Neural cell (in vitro differentiated cells): ENCODE data around the gene DYNC2H1. TPM values are rescaled to one million over a fixed set of nuclear protein-coding genes. Genes with fewer than 3 reads are reported as not detected.

Experiments used
- H2AFZ ChIP-seq: fragments of 200-600, 300-800 bp; sonication (generic), shearing (Covaris generic); 2 replicates; pipeline ENCODE4 v1.6.0; 2014; ENCODE audit warnings: low read depth, mild to moderate bottlenecking, antibody characterized with exemption, low read length, moderate library complexity
- H3F3A ChIP-seq: fragments of 200-600 bp; shearing (Covaris generic); 2 replicates; pipeline ENCODE4 v1.6.1; 2016; ENCODE audit warnings: mild to moderate bottlenecking, moderate library complexity, mixed read lengths, antibody characterized with exemption, low read length; ENCODE audit not compliant: insufficient read depth, poor library complexity, severe bottlenecking
- H3K27ac ChIP-seq: fragments of 200-600, 300-800 bp; sonication (generic), shearing (Covaris generic); 2 replicates; pipeline ENCODE4 v1.5.1; 2014; ENCODE audit warnings: mild to moderate bottlenecking, low read length, moderate library complexity
- H3K27me3 ChIP-seq: fragments of 300-800, 200-600 bp; sonication (generic), shearing (Covaris generic); 2 replicates; pipeline ENCODE4 v1.6.0; 2014; ENCODE audit warnings: mild to moderate bottlenecking, low read depth, low read length, moderate library complexity; ENCODE audit not compliant: insufficient read depth
- H3K36me3 ChIP-seq: fragments of 300-800, 200-600 bp; sonication (generic), shearing (Covaris generic); 2 replicates; pipeline ENCODE4 v1.5.1; 2014; ENCODE audit warnings: mild to moderate bottlenecking, antibody characterized with exemption, low read length, moderate library complexity; ENCODE audit not compliant: insufficient read depth
- H3K4me2 ChIP-seq: fragments of 300-800, 200-600 bp; sonication (generic), shearing (Covaris generic); 2 replicates; pipeline ENCODE4 v1.6.0; 2014; ENCODE audit warnings: mild to moderate bottlenecking, low read length
- H3K4me3 ChIP-seq: fragments of 300-800, 200-600 bp; sonication (generic), shearing (Covaris generic); 2 replicates; pipeline ENCODE4 v1.5.1; 2014; ENCODE audit warnings: mild to moderate bottlenecking, low read length, moderate library complexity
- H3K79me2 ChIP-seq: fragments of 200-600 bp; shearing (Covaris generic); replicated peaks from 2 replicates; pipeline ENCODE4 v1.6.0; 2014; ENCODE audit warnings: mild to moderate bottlenecking, low read length, moderate library complexity; ENCODE audit not compliant: insufficient read depth
- H3K9ac ChIP-seq: fragments of 300-800, 200-600 bp; sonication (generic), shearing (Covaris generic); 2 replicates; pipeline ENCODE4 v1.6.1; 2016; ENCODE audit warnings: mild to moderate bottlenecking, low read length, mixed read lengths
- H3K9me2 ChIP-seq: fragments of 200-600 bp; shearing (Covaris generic); 2 replicates; pipeline ENCODE4 v1.6.1; 2016; ENCODE audit warnings: mild to moderate bottlenecking, low read length, mixed read lengths; ENCODE audit not compliant: insufficient read depth
- H3K9me3 ChIP-seq: fragments of 200-600, 300-800 bp; sonication (generic), shearing (Covaris generic); 2 replicates; pipeline ENCODE4 v1.6.1; 2016; ENCODE audit warnings: mild to moderate bottlenecking, mixed run types, low read length, moderate library complexity, mixed read lengths
- H4K20me1 ChIP-seq: fragments of 200-600 bp; shearing (Covaris generic); 2 replicates; pipeline ENCODE4 v1.6.1; 2016; ENCODE audit warnings: mild to moderate bottlenecking, mixed run types; ENCODE audit not compliant: insufficient read depth
- EP300 ChIP-seq: fragments of 450-650 bp; conservative IDR thresholded peaks from 2 replicates; pipeline ENCODE4 v1.6.1; 2014; ENCODE audit warnings: antibody characterized with exemption, mild to moderate bottlenecking, moderate library complexity; ENCODE audit not compliant: poor library complexity, severe bottlenecking
- EZH2 ChIP-seq: fragments of 200-600, 300-800 bp; shearing (Covaris generic), sonication (generic); IDR thresholded peaks from 2 replicates; pipeline ENCODE4 v1.6.1; 2014; ENCODE audit warnings: antibody characterized with exemption, low read length, borderline replicate concordance, mild to moderate bottlenecking; ENCODE audit not compliant: insufficient read depth, poor library complexity, severe bottlenecking
- MXI1 ChIP-seq: fragments of 450-650 bp; conservative IDR thresholded peaks from 2 replicates; pipeline ENCODE4 v1.6.1; 2014; ENCODE audit warnings: antibody characterized with exemption, mild to moderate bottlenecking; ENCODE audit not compliant: poor library complexity, severe bottlenecking
- POLR2AphosphoS5 ChIP-seq: IDR thresholded peaks from 2 replicates; pipeline ENCODE4 v1.6.1; 2012
- RAD21 ChIP-seq: fragments of 450-650 bp; conservative IDR thresholded peaks from 2 replicates; pipeline ENCODE4 v1.6.1; 2014; ENCODE audit warnings: antibody characterized with exemption, mild to moderate bottlenecking, moderate library complexity
- SMC3 ChIP-seq: fragments of 450-650 bp; conservative IDR thresholded peaks from 2 replicates; pipeline ENCODE4 v1.6.1; 2014; ENCODE audit warnings: antibody characterized with exemption, mild to moderate bottlenecking, moderate library complexity; ENCODE audit not compliant: poor library complexity
- TAF1 ChIP-seq: IDR thresholded peaks from 2 replicates; pipeline ENCODE4 v1.6.1; 2012; ENCODE audit warnings: low read depth
- polyA plus RNA-seq: library from polyadenylated mRNA; depleted of rRNA; stranded (reverse); fragments of >200 nt; gene quantifications from 2 replicates; pipeline ENCODE4 v1.2.3, GENCODE V29; 2014
- TF ChIP-seq, protein P1 (sequence below): fragments of 450-650 bp; IDR thresholded peaks from 2 replicates; pipeline ENCODE4 v1.5.1; 2014; ENCODE audit warnings: antibody characterized with exemption, mild to moderate bottlenecking, moderate library complexity; ENCODE audit not compliant: poor library complexity, severe bottlenecking
- TF ChIP-seq, protein P2 (sequence below): IDR thresholded peaks from 2 replicates; pipeline ENCODE4 v1.6.1; 2012; ENCODE audit warnings: borderline replicate concordance

Gene DYNC2H1
- polyA plus RNA-seq, 1 donor from 2014 or later: 14.1 TPM

DNA sequence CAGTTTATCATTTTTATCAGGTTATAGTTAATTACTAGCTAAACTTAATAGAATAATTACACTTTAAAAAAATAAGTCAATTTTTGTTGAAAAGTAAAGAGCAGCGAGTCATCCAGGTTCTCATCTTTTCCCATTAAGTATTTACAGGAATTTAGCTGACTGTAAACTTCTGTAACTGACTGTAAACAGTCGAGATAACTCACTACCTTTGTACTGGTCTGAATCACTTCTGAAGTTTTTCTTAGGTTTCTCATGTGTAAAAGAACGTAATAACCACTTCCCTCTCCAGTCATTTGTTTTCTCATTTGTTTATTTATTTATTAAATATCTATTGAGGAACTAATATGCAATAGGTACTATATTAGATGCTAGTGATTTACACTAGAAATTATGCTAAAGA is 270.8 kb downstream of the DYNC2H1 start:
- no peak overlapping the region for H3K9ac ChIP-seq
- H3K36me3 ChIP-seq: no peaks in the 10 kb centered on the region
- H3K9me2 ChIP-seq: no peaks in the 10 kb centered on the region
- no peaks in the 10 kb centered on the region for H4K20me1 ChIP-seq
- H3K27ac ChIP-seq: no peak overlapping the region
- H3K9me3 ChIP-seq: peaks cover 1% of the 10 kb centered on the region
- H3F3A ChIP-seq: no peaks in the 10 kb centered on the region
- H3K4me2 ChIP-seq: no peak overlapping the region
- no peak overlapping the region for H2AFZ ChIP-seq
- H3K4me3 ChIP-seq: no peak overlapping the region
- H3K27me3 ChIP-seq: no peaks in the 10 kb centered on the region
- TF ChIP-seq RAD21 (no peak), TAF1 (no peak)
- TF ChIP-seq, protein P1, sequence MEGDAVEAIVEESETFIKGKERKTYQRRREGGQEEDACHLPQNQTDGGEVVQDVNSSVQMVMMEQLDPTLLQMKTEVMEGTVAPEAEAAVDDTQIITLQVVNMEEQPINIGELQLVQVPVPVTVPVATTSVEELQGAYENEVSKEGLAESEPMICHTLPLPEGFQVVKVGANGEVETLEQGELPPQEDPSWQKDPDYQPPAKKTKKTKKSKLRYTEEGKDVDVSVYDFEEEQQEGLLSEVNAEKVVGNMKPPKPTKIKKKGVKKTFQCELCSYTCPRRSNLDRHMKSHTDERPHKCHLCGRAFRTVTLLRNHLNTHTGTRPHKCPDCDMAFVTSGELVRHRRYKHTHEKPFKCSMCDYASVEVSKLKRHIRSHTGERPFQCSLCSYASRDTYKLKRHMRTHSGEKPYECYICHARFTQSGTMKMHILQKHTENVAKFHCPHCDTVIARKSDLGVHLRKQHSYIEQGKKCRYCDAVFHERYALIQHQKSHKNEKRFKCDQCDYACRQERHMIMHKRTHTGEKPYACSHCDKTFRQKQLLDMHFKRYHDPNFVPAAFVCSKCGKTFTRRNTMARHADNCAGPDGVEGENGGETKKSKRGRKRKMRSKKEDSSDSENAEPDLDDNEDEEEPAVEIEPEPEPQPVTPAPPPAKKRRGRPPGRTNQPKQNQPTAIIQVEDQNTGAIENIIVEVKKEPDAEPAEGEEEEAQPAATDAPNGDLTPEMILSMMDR: no peak
- H3K79me2 ChIP-seq: no peaks in the 10 kb centered on the region

DNA sequence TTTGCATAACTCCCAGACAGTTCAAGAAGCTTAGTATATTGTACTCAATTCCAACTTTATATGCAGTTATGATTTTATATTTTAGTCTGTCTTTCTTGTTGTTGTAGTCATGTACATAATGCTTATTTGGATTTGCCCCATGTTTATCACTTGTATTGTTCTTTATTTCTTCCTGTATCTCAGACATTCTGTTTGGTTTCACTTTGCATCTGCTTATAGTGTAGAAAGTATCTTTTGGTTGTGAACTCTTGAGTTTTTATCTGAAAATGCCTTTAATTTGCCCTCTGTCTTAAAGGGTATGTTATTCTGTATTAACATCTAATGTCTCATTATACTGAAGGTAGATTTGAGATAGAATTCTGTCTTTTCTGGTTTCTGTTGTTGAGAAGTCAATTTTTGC is 275.4 kb downstream of the DYNC2H1 start:
- H3K4me2 ChIP-seq: no peak overlapping the region
- no peaks in the 10 kb centered on the region for H3K79me2 ChIP-seq
- H3K4me3 ChIP-seq: no peak overlapping the region
- TF ChIP-seq MXI1: no peak
- TF ChIP-seq, protein P2, sequence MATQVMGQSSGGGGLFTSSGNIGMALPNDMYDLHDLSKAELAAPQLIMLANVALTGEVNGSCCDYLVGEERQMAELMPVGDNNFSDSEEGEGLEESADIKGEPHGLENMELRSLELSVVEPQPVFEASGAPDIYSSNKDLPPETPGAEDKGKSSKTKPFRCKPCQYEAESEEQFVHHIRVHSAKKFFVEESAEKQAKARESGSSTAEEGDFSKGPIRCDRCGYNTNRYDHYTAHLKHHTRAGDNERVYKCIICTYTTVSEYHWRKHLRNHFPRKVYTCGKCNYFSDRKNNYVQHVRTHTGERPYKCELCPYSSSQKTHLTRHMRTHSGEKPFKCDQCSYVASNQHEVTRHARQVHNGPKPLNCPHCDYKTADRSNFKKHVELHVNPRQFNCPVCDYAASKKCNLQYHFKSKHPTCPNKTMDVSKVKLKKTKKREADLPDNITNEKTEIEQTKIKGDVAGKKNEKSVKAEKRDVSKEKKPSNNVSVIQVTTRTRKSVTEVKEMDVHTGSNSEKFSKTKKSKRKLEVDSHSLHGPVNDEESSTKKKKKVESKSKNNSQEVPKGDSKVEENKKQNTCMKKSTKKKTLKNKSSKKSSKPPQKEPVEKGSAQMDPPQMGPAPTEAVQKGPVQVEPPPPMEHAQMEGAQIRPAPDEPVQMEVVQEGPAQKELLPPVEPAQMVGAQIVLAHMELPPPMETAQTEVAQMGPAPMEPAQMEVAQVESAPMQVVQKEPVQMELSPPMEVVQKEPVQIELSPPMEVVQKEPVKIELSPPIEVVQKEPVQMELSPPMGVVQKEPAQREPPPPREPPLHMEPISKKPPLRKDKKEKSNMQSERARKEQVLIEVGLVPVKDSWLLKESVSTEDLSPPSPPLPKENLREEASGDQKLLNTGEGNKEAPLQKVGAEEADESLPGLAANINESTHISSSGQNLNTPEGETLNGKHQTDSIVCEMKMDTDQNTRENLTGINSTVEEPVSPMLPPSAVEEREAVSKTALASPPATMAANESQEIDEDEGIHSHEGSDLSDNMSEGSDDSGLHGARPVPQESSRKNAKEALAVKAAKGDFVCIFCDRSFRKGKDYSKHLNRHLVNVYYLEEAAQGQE: no peak
- no peak for TF ChIP-seq SMC3
- TF ChIP-seq EP300: no peak
- TF ChIP-seq EZH2: no peak
- TF ChIP-seq, protein P1: no peak
- TF ChIP-seq POLR2AphosphoS5: no peak
- no peak for TF ChIP-seq TAF1
- no peak for TF ChIP-seq RAD21
- H4K20me1 ChIP-seq: no peaks in the 10 kb centered on the region
- H3K9me2 ChIP-seq: no peaks in the 10 kb centered on the region
- H3K9me3 ChIP-seq: no peaks in the 10 kb centered on the region
- no peaks in the 10 kb centered on the region for H3K36me3 ChIP-seq
- H3F3A ChIP-seq: no peaks in the 10 kb centered on the region
- H3K27me3 ChIP-seq: no peaks in the 10 kb centered on the region
- no peak overlapping the region for H3K9ac ChIP-seq
- H3K27ac ChIP-seq: no peak overlapping the region
- no peak overlapping the region for H2AFZ ChIP-seq
